Prostate gland (tissue), 2 donors: Measurements from ENCODE around the gene CCN2. TPM values are rescaled to one million over a fixed set of nuclear protein-coding genes. Genes with fewer than 3 reads are reported as not detected.

Source experiments
- DNase-seq: peaks from one replicate; pipeline ENCODE4 v3.0.0-alpha.2; 2019; ENCODE audit warnings: low spot score
- H3K27ac ChIP-seq, 2 donors: fragments of 200-600 bp; sonication (generic); 2 replicates each; pipeline ENCODE4 v1.5.1; 2017 to 2019
- H3K27me3 ChIP-seq: fragments of 200-600 bp; sonication (generic); replicated peaks from 2 replicates; pipeline ENCODE4 v1.5.1; 2019; ENCODE audit not compliant: insufficient read depth
- H3K36me3 ChIP-seq, 2 donors: fragments of 200-600 bp; sonication (generic); 1 replicate in 1 of 2; 2 replicates in 1 of 2; pipeline versions ENCODE4 v1.5.1 to v1.8.1; 2017 to 2019
- H3K4me1 ChIP-seq: fragments of 200-600 bp; sonication (generic); replicated peaks from 2 replicates; pipeline ENCODE4 v1.5.1; 2019
- H3K4me3 ChIP-seq, 2 donors: fragments of 200-600 bp; sonication (generic); 2 replicates each; pipeline ENCODE4 v1.5.1; 2017 to 2019
- H3K9me3 ChIP-seq: fragments of 200-600 bp; sonication (generic); 2 replicates; pipeline ENCODE4 v1.5.1; 2017
- CTCF ChIP-seq, 4 experiments: fragments of 200-600 bp in 2 of 4; fragments of 450-650 bp in 2 of 4; sonication (generic) in 2 of 4; IDR thresholded peaks; 1 replicate in 3 of 4; 2 replicates in 1 of 4; pipeline ENCODE4 v1.5.1; 2016 to 2019; ENCODE audit warnings: antibody characterized with exemption in 4 of 4, mild to moderate bottlenecking in 2 of 4, moderate library complexity in 2 of 4
- POLR2A ChIP-seq: fragments of 450-650 bp; IDR thresholded peaks from one replicate; pipeline ENCODE4 v1.6.1; 2016; ENCODE audit warnings: antibody characterized with exemption, mild to moderate bottlenecking
- POLR2AphosphoS5 ChIP-seq: sonication (generic); formaldehyde crosslinking; IDR thresholded peaks from one replicate; pipeline ENCODE4 v1.6.1; 2017; ENCODE audit warnings: antibody characterized with exemption
- WGBS: methylation state at CpG from one replicate; pipeline ENCODE4 v1.1.5; 2018; 5-methylcytosine and 5-hydroxymethylcytosine counted together
- intact Hi-C: fragments of 100-400 bp; cut with DNase I; formaldehyde crosslinking; loops from one replicate; pipeline ENCODE4 v1.14.2; 2022
- total RNA-seq, 2 donors: library from RNA; depleted of rRNA; stranded (reverse); fragments of >200 nt; gene quantifications; one replicate each; pipeline ENCODE4 v1.1.0, GENCODE V29; 2016

The CCN2 gene
- total RNA-seq, 2 donors from 2014 or later = 73.1 to 120 TPM

GRCh38 chr6:131931063-131931750, 20.0 kb downstream of the CCN2 start:
- intact Hi-C loops = no loop called here
- WGBS = 52% methylated on average over 2 of the region's 2 CpGs
- no peaks in the 10 kb centered on the region for H3K9me3 ChIP-seq
- no peak for TF ChIP-seq POLR2A
- no peak for TF ChIP-seq CTCF (IDR thresholded peaks at IDR 0.05)
- TF ChIP-seq POLR2AphosphoS5 = no peak
- H3K4me3 ChIP-seq = no peak overlapping the region
- H3K36me3 ChIP-seq = no peaks in the 10 kb centered on the region
- no peaks in the 10 kb centered on the region for H3K27me3 ChIP-seq
- H3K4me1 ChIP-seq = no peaks in the 10 kb centered on the region
- H3K27ac ChIP-seq = no peak overlapping the region
- DNase-seq = no peak

DNA sequence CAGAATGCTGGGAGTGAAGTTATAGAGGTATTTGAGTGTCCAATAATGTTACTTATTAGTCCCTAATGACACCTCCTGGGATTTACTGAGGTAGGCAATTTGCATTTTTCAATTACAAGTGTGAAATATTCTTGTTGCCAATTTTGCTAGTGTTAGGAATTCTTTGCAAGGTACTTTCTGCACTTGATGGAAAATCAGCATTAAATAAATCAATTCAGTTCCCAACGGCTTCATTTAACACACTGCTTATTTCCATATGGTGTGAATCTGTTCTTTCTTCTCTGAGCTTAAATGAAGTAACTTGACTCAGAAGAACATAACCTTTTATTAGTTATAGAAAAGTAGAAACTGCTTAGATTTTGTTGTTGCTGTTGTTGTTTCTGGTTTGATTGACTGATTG, 21.2 kb downstream of the CCN2 start:
- no peak for TF ChIP-seq POLR2AphosphoS5
- no peak for TF ChIP-seq CTCF (IDR thresholded peaks at IDR 0.05)
- TF ChIP-seq POLR2A = no peak
- H3K27me3 ChIP-seq = no peaks in the 10 kb centered on the region
- no peak for DNase-seq
- no peak overlapping the region for H3K27ac ChIP-seq
- H3K36me3 ChIP-seq = no peaks in the 10 kb centered on the region
- intact Hi-C loops = loop anchor here (5.0 kb wide), 1 partner anchor 232 kb away; no protein-coding TSS in a partner anchor
- H3K4me1 ChIP-seq = no peaks in the 10 kb centered on the region
- no peak overlapping the region for H3K4me3 ChIP-seq
- WGBS = 58% methylated on average over 1 of the region's 1 CpG
- H3K9me3 ChIP-seq = no peaks in the 10 kb centered on the region

DNA sequence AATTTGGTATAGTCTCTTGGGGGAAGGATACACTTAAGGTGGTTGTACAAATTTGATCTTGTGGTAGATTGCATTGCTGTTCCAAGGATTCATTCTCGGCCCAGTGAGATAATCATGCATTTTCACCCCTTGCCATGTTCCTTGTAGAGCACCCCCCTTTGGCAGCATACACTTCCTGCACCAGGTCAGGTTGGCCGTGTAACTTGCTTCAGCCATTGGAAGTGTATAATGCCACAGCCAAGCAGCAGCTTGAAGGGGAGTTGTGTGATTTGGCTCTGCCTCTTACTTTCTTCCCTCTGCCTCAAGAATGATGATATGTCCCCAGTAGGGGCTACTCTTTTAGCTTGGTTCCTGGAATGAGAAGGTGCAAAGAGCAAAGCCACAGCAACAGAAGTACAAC, 21.9 kb downstream of the CCN2 start:
- no peak for DNase-seq
- Histone ChIP-seq H3K36me3 (no peaks in the 10 kb centered on the region), H3K27me3 (no peaks in the 10 kb centered on the region), H3K4me1 (no peaks in the 10 kb centered on the region), H3K9me3 (no peaks in the 10 kb centered on the region), H3K27ac (no peak overlapping the region), H3K4me3 (no peak overlapping the region)
- intact Hi-C loops = loop anchor here (5.0 kb wide), 1 partner anchor 233 kb away; no protein-coding TSS in a partner anchor
- 68% methylated on average over 2 of the region's 2 CpGs for WGBS
- no peak for TF ChIP-seq POLR2AphosphoS5
- no peak for TF ChIP-seq CTCF (IDR thresholded peaks at IDR 0.05)
- no peak for TF ChIP-seq POLR2A

GRCh38 chr6:131924881-131925474, 26.2 kb downstream of the CCN2 start:
- intact Hi-C loops = loop anchor here (5.0 kb wide), 1 partner anchor 237 kb away; no protein-coding TSS in a partner anchor
- H3K27me3 ChIP-seq = no peaks in the 10 kb centered on the region
- H3K27ac ChIP-seq = no peak overlapping the region
- no peaks in the 10 kb centered on the region for H3K36me3 ChIP-seq
- H3K4me1 ChIP-seq = no peaks in the 10 kb centered on the region
- no peaks in the 10 kb centered on the region for H3K9me3 ChIP-seq
- TF ChIP-seq POLR2A (no peak), POLR2AphosphoS5 (no peak), CTCF (IDR thresholded peaks at IDR 0.05) (peak; percentile 11 to 44 (median 38))
- H3K4me3 ChIP-seq = no peak overlapping the region
- WGBS = 12% methylated on average over 4 of the region's 4 CpGs
- no peak for DNase-seq
